SK-N-SH (cell line): ENCODE results near the gene ADK.

Source experiments
- EP300 ChIP-seq, 2 experiments: IDR thresholded peaks; 2 replicates each; pipeline versions ENCODE4 v1.4.0 to v1.6.1; 2012; ENCODE audit warnings: borderline replicate concordance in 1 of 2, low read depth in 1 of 2, low read length in 1 of 2
- RCOR1 ChIP-seq: fragments of 150-350 bp; IDR thresholded peaks from 2 replicates; pipeline ENCODE4 v1.6.1; 2017; ENCODE audit warnings: antibody characterized with exemption, low read length
- TF ChIP-seq, protein P1 (sequence below): fragments of 200-600 bp; sonication (generic); IDR thresholded peaks from 2 replicates; pipeline ENCODE4 v1.6.1; 2017; ENCODE audit warnings: antibody characterized with exemption, mild to moderate bottlenecking, moderate library complexity

DNA sequence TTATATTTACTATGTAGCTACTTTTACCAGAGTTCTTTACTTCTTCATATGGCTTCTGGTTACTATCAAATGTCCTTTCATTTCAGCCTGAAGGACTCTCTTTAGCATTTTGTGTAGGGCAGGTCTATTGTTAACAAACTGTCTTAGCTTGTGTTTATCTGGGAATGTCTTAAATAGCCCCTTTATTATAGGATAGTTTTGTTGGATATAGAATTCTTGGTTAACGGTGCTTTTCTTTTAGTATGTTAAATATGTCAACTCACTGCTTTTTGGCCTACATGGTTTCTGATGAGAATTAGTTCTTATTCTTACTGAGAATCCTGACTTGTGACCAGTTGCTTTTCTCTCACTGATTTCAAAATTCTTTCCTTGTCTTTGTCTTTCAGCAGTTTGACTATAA, 169.0 kb downstream of the ADK start:
- no peak for TF ChIP-seq EP300 (IDR thresholded peaks at IDR 0.05; ENCODE audit: borderline replicate concordance in 1 of 2, low read depth in 1 of 2, low read length in 1 of 2)
- no peak for TF ChIP-seq RCOR1
- TF ChIP-seq, protein P1, sequence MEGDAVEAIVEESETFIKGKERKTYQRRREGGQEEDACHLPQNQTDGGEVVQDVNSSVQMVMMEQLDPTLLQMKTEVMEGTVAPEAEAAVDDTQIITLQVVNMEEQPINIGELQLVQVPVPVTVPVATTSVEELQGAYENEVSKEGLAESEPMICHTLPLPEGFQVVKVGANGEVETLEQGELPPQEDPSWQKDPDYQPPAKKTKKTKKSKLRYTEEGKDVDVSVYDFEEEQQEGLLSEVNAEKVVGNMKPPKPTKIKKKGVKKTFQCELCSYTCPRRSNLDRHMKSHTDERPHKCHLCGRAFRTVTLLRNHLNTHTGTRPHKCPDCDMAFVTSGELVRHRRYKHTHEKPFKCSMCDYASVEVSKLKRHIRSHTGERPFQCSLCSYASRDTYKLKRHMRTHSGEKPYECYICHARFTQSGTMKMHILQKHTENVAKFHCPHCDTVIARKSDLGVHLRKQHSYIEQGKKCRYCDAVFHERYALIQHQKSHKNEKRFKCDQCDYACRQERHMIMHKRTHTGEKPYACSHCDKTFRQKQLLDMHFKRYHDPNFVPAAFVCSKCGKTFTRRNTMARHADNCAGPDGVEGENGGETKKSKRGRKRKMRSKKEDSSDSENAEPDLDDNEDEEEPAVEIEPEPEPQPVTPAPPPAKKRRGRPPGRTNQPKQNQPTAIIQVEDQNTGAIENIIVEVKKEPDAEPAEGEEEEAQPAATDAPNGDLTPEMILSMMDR = no peak
